ENCODE measurements around the gene PBOV1. TPM values are rescaled to one million over a fixed set of nuclear protein-coding genes. Genes with fewer than 3 reads are reported as not detected.
A peak's percentile ranks its signal among the peaks of the same experiment; 100 is the strongest.

The PBOV1 gene
- total and polyA plus RNA-seq, 2 donors, result not detected

- WGBS, result 88% methylated on average over 2 of the region's 2 CpGs
- H3K27ac ChIP-seq (ENCODE audit: low read depth), result no peak overlapping the region
- no peak overlapping the region for H3K4me3 ChIP-seq (ENCODE audit: low read depth, low read length)
- DNase-seq (ENCODE audit: extremely low spot score), result no peak
- H3K4me1 ChIP-seq (ENCODE audit: insufficient read depth), result no peaks in the 10 kb centered on the region
- no peaks in the 10 kb centered on the region for H3K36me3 ChIP-seq (ENCODE audit: insufficient read depth)
These were observed 7.2 kb downstream of the PBOV1 start for GRCh38 chr6:138211048-138211581.

GRCh38 chr6:138206862-138207261 is 11.4 kb downstream of the PBOV1 start:
- no peak overlapping the region for H3K27ac ChIP-seq (ENCODE audit: low read depth)
- no peak overlapping the region for H3K4me3 ChIP-seq (ENCODE audit: low read depth, low read length)
- H3K4me1 ChIP-seq (ENCODE audit: insufficient read depth), result no peaks in the 10 kb centered on the region
- no peak for DNase-seq (ENCODE audit: extremely low spot score)
- H3K36me3 ChIP-seq (ENCODE audit: insufficient read depth), result no peaks in the 10 kb centered on the region

- no peak for DNase-seq (ENCODE audit: extremely low spot score)
- H3K27ac ChIP-seq (ENCODE audit: low read depth), result no peak overlapping the region
- no peaks in the 10 kb centered on the region for H3K36me3 ChIP-seq (ENCODE audit: insufficient read depth)
- WGBS, result 64% methylated on average over 5 of the region's 5 CpGs
- no peak overlapping the region for H3K4me3 ChIP-seq (ENCODE audit: low read depth, low read length)
- H3K4me1 ChIP-seq (ENCODE audit: insufficient read depth), result no peaks in the 10 kb centered on the region
These were observed 12.7 kb downstream of the PBOV1 start for GRCh38 chr6:138205437-138206094.

GRCh38 chr6:138204792-138205384 is 13.4 kb downstream of the PBOV1 start:
- 81% methylated on average over 4 of the region's 4 CpGs for WGBS

GRCh38 chr6:138204303-138204702 is 14.0 kb downstream of the PBOV1 start:
- Histone ChIP-seq H3K4me3 (ENCODE audit: low read depth, low read length) (no peak overlapping the region), H3K27ac (ENCODE audit: low read depth) (no peak overlapping the region), H3K4me1 (ENCODE audit: insufficient read depth) (no peaks in the 10 kb centered on the region), H3K36me3 (ENCODE audit: insufficient read depth) (no peaks in the 10 kb centered on the region)
- no peak for DNase-seq (ENCODE audit: extremely low spot score)

More at GRCh38 chr6:138204792-138205384, 13.4 kb downstream of the PBOV1 start:
- H3K27ac ChIP-seq (ENCODE audit: low read depth), result no peak overlapping the region
- H3K36me3 ChIP-seq (ENCODE audit: insufficient read depth), result no peaks in the 10 kb centered on the region
- no peak for DNase-seq (ENCODE audit: extremely low spot score)
- no peaks in the 10 kb centered on the region for H3K4me1 ChIP-seq (ENCODE audit: insufficient read depth)
- H3K4me3 ChIP-seq (ENCODE audit: low read depth, low read length), result no peak overlapping the region

GRCh38 chr6:138203315-138203714 is 15.0 kb downstream of the PBOV1 start:
- no peak for DNase-seq (ENCODE audit: extremely low spot score)
- H3K36me3 ChIP-seq (ENCODE audit: insufficient read depth), result no peaks in the 10 kb centered on the region
- WGBS, result 90% methylated on average over 2 of the region's 2 CpGs
- H3K4me1 ChIP-seq (ENCODE audit: insufficient read depth), result no peaks in the 10 kb centered on the region
- H3K27ac ChIP-seq (ENCODE audit: low read depth), result no peak overlapping the region
- no peak overlapping the region for H3K4me3 ChIP-seq (ENCODE audit: low read depth, low read length)

- WGBS, result 93% methylated on average over 4 of the region's 4 CpGs
- peaks cover 2% of the 10 kb centered on the region for H3K4me1 ChIP-seq (ENCODE audit: insufficient read depth)
- DNase-seq (ENCODE audit: extremely low spot score), result no peak
- H3K27ac ChIP-seq (ENCODE audit: low read depth), result no peak overlapping the region
- H3K4me3 ChIP-seq (ENCODE audit: low read depth, low read length), result no peak overlapping the region
- no peaks in the 10 kb centered on the region for H3K36me3 ChIP-seq (ENCODE audit: insufficient read depth)
These were observed 16.5 kb downstream of the PBOV1 start for GRCh38 chr6:138201836-138202235.

- H3K27ac ChIP-seq (ENCODE audit: low read depth), result no peak overlapping the region
- DNase-seq (ENCODE audit: extremely low spot score), result no peak
- H3K4me1 ChIP-seq (ENCODE audit: insufficient read depth), result peaks cover 4% of the 10 kb centered on the region
- WGBS, result 63% methylated on average over 6 of the region's 6 CpGs
- H3K4me3 ChIP-seq (ENCODE audit: low read depth, low read length), result no peak overlapping the region
- H3K36me3 ChIP-seq (ENCODE audit: insufficient read depth), result no peaks in the 10 kb centered on the region
These were observed 19.7 kb downstream of the PBOV1 start for GRCh38 chr6:138198430-138199091.

- Histone ChIP-seq H3K36me3 (ENCODE audit: insufficient read depth) (no peaks in the 10 kb centered on the region), H3K4me1 (ENCODE audit: insufficient read depth) (peaks cover 4% of the 10 kb centered on the region), H3K4me3 (ENCODE audit: low read depth, low read length) (no peak overlapping the region), H3K27ac (ENCODE audit: low read depth) (no peak overlapping the region)
- WGBS, result 96% methylated on average over 7 of the region's 7 CpGs
- DNase-seq (ENCODE audit: extremely low spot score), result no peak
These were observed 20.7 kb downstream of the PBOV1 start for GRCh38 chr6:138197570-138197969.

- Histone ChIP-seq H3K27ac (ENCODE audit: low read depth) (no peak overlapping the region), H3K36me3 (ENCODE audit: insufficient read depth) (no peaks in the 10 kb centered on the region), H3K4me1 (ENCODE audit: insufficient read depth) (peaks cover 4% of the 10 kb centered on the region), H3K4me3 (ENCODE audit: low read depth, low read length) (no peak overlapping the region)
- no peak for DNase-seq (ENCODE audit: extremely low spot score)
- 86% methylated on average over 3 of the region's 3 CpGs for whole genome bisulfite sequencing
These were observed 22.1 kb downstream of the PBOV1 start for GRCh38 chr6:138196122-138196738.

- H3K4me3 ChIP-seq (ENCODE audit: low read depth, low read length), result no peak overlapping the region
- peaks cover 4% of the 10 kb centered on the region for H3K4me1 ChIP-seq (ENCODE audit: insufficient read depth)
- no peaks in the 10 kb centered on the region for H3K36me3 ChIP-seq (ENCODE audit: insufficient read depth)
- WGBS, result 62% methylated on average over 4 of the region's 4 CpGs
- no peak overlapping the region for H3K27ac ChIP-seq (ENCODE audit: low read depth)
- no peak for DNase-seq (ENCODE audit: extremely low spot score)
These were observed 24.0 kb downstream of the PBOV1 start for GRCh38 chr6:138194287-138194686.

GRCh38 chr6:138188278-138188941 is 29.9 kb downstream of the PBOV1 start:
- Histone ChIP-seq H3K4me3 (ENCODE audit: low read depth, low read length) (no peak overlapping the region), H3K36me3 (ENCODE audit: insufficient read depth) (no peaks in the 10 kb centered on the region), H3K4me1 (ENCODE audit: insufficient read depth) (no peaks in the 10 kb centered on the region), H3K27ac (ENCODE audit: low read depth) (no peak overlapping the region)
- WGBS, result 34% methylated on average over 5 of the region's 5 CpGs
- DNase-seq (ENCODE audit: extremely low spot score), result peak; percentile 59

- H3K36me3 ChIP-seq (ENCODE audit: insufficient read depth), result no peaks in the 10 kb centered on the region
- no peaks in the 10 kb centered on the region for H3K4me1 ChIP-seq (ENCODE audit: insufficient read depth)
- no peak overlapping the region for H3K27ac ChIP-seq (ENCODE audit: low read depth)
- DNase-seq (ENCODE audit: extremely low spot score), result no peak
- WGBS, result 95% methylated on average over 4 of the region's 4 CpGs
- H3K4me3 ChIP-seq (ENCODE audit: low read depth, low read length), result no peak overlapping the region
These were observed 31.1 kb downstream of the PBOV1 start for GRCh38 chr6:138187156-138187555.

All from urinary bladder (tissue), 4 donors.